GM12801 (cell line): Measurements from ENCODE around the gene BOLA2B.

ENCODE experiments used
- CTCF ChIP-seq: IDR thresholded peaks from one replicate; pipeline ENCODE4 v1.5.1; 2011; ENCODE audit warnings: control low read depth; ENCODE audit not compliant: insufficient read length; ENCODE audit errors: extremely low read depth

BOLA2B gene

GRCh38 chr16:30166202-30166902 lies 27.1 kb downstream of the BOLA2B start:
- TF ChIP-seq CTCF = no peak

- TF ChIP-seq CTCF = no peak
Observed at GRCh38 chr16:30163538-30163937, 29.9 kb downstream of the BOLA2B start.

GRCh38 chr16:30157214-30157613 lies 36.3 kb downstream of the BOLA2B start:
- no peak for TF ChIP-seq CTCF

GRCh38 chr16:30155188-30155587 lies 38.3 kb downstream of the BOLA2B start:
- TF ChIP-seq CTCF = no peak

GRCh38 chr16:30152517-30152916 lies 40.9 kb downstream of the BOLA2B start:
- TF ChIP-seq CTCF = no peak

GRCh38 chr16:30151091-30151490 lies 42.4 kb downstream of the BOLA2B start:
- TF ChIP-seq CTCF = no peak

- no peak for TF ChIP-seq CTCF
Observed at GRCh38 chr16:30149250-30149930, 44.1 kb downstream of the BOLA2B start.
